ENCODE data around the gene NT5C1B.

NT5C1B gene

DNA sequence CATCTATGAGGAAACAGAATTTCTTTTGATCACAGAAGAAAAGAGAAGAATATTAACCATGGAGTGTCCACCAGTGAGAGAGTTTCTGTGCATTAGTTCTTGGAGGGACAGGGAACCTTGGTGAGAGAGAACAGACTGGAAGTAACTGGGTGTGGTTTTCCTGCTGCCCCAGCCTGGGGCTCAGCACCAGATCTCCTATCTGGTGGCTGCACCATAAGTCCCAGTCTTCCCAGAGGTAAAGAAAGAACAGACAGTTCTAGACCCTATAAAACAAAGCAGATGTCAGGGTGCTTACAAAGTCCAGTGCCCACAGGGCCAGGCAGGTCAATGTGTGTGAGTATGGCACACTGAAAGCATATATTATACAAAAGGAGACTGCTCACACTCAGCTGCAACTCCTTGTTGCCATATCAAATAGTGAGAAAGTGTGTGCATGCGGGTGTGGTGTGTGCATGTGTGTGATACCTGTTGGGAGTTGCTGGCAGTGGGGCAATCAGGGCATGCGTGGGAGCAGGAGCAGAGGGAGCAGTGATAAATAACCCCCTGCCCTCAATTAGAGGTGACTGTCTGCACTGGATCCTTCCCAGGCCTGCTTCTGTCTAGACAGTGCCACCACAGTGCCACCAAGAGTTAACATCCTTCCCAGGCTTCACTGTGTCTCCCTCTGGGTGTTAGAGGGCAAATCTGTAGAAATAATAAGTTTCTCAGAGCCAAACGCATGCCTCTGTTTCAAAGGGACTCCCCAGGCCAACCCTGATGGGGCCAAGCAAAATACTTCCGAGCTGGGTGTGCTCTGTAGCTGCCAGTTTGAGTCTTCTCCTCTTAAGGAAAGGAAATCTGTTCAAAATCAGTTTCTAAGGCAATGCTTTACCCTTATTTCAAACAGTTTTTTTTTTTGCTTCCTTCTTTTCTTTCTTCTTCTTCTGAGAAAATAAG, 74.6 kb downstream of the NT5C1B start:
- no peak for DNase-seq
